A549 (cell line): ENCODE results near the gene GM2A. TPM values are rescaled to one million over a fixed set of nuclear protein-coding genes. Genes with fewer than 3 reads are reported as not detected.

Experiments
- ATAC-seq, 2 experiments: fragments of 200-7000 bp in 1 of 2; fragments of >200 bp in 1 of 2; cut with Nextera tagmentation in 1 of 2; cut with Tn5 transposase in 1 of 2; 3 replicates each; pipeline versions ENCODE4 v1.8.0 to v1.9.1; 2018 to 2020; ENCODE audit warnings: mild to moderate bottlenecking in 1 of 2, moderate library complexity in 1 of 2
- CTCF ChIA-PET: fragments of 300-600 bp; sonication (Branson Sonifier 250); formaldehyde crosslinking; extraction: SDS; loops from one replicate; lab custom pipeline; 2021; ENCODE audit warnings: antibody characterized with exemption, inconsistent platforms; lab: Yijun Ruan, JAX
- POLR2A ChIA-PET: fragments of 350-600 bp; formaldehyde crosslinking; extraction: SDS; loops from one replicate; lab custom pipeline; 2021; ENCODE audit warnings: antibody characterized with exemption, inconsistent platforms; lab: Yijun Ruan, JAX
- DNase-seq, 2 experiments: peaks; one replicate each; pipeline versions ENCODE4 v3.0.0 to v3.0.0-alpha.2; 2011 to 2016; ENCODE audit warnings: low read depth in 1 of 2, low spot score in 1 of 2
- FAIRE-seq: peaks from 2 replicates; lab custom pipeline; 2011; peaks lifted over from hg19 to GRCh38; lab: Jason Lieb, UNC
- H3K27ac ChIP-seq, 2 experiments: fragments of >200 bp; sonication (Bioruptor Twin); formaldehyde crosslinking; 3 replicates each; pipeline ENCODE4 v1.5.1; 2016 to 2017
- H3K4me1 ChIP-seq: fragments of >200 bp; sonication (Bioruptor Twin); formaldehyde crosslinking; 3 replicates; pipeline ENCODE4 v1.6.1; 2016
- H3K4me2 ChIP-seq: fragments of >200 bp; sonication (Bioruptor Twin); formaldehyde crosslinking; 3 replicates; pipeline ENCODE4 v1.6.1; 2016
- H3K4me3 ChIP-seq: fragments of >200 bp; sonication (Bioruptor Twin); formaldehyde crosslinking; 3 replicates; pipeline ENCODE4 v1.5.1; 2016
- H3K9me3 ChIP-seq: fragments of >200 bp; sonication (Bioruptor Twin); formaldehyde crosslinking; 3 replicates; pipeline ENCODE4 v1.6.1; 2016
- BCL3 ChIP-seq: fragments of >200 bp; sonication (Bioruptor Twin); formaldehyde crosslinking; IDR thresholded peaks from 3 replicates; pipeline ENCODE4 v1.6.1; 2016
- CBX8 ChIP-seq: fragments of 200-600 bp; sonication (generic); IDR thresholded peaks from 2 replicates; pipeline ENCODE4 v1.6.1; 2016
- CEBPB ChIP-seq, 2 experiments: fragments of >200 bp in 1 of 2; sonication (Bioruptor Twin) in 1 of 2; formaldehyde crosslinking in 1 of 2; IDR thresholded peaks; 2 replicates each; pipeline ENCODE4 v1.6.1; 2012 to 2016
- CHD4 ChIP-seq: fragments of 200-600 bp; sonication (generic); IDR thresholded peaks from 2 replicates; pipeline ENCODE4 v1.6.1; 2016; ENCODE audit warnings: antibody characterized with exemption, mild to moderate bottlenecking, borderline replicate concordance
- ESRRA ChIP-seq: fragments of 150-350 bp; IDR thresholded peaks from 2 replicates; pipeline ENCODE4 v1.6.1; 2014; ENCODE audit warnings: mild to moderate bottlenecking, low read length, borderline replicate concordance
- HEYL ChIP-seq: fragments of 250-450 bp; sonication (Bioruptor Pico); IDR thresholded peaks from 2 replicates; pipeline ENCODE4 v1.8.0; 2021; ENCODE audit warnings: mild to moderate bottlenecking, moderate library complexity
- HOXA7 ChIP-seq: fragments of 250-450 bp; sonication (Bioruptor Pico); IDR thresholded peaks from 2 replicates; pipeline ENCODE4 v1.5.0; 2020; ENCODE audit warnings: mild to moderate bottlenecking, moderate library complexity
- HOXB5 ChIP-seq: fragments of 250-450 bp; sonication (Bioruptor Pico); IDR thresholded peaks from 2 replicates; pipeline ENCODE4 v1.5.0; 2020; ENCODE audit warnings: mild to moderate bottlenecking, moderate library complexity
- KDM1A ChIP-seq: fragments of 200-600 bp; sonication (generic); IDR thresholded peaks from 2 replicates; pipeline ENCODE4 v1.6.1; 2016; ENCODE audit warnings: low read depth, mild to moderate bottlenecking
- KDM5A ChIP-seq: fragments of 200-600 bp; sonication (generic); IDR thresholded peaks from 2 replicates; pipeline ENCODE4 v1.6.1; 2016; ENCODE audit warnings: antibody characterized with exemption, mild to moderate bottlenecking
- MAFK ChIP-seq: fragments of 450-650 bp; IDR thresholded peaks from 2 replicates; pipeline ENCODE4 v1.6.1; 2014; ENCODE audit not compliant: partially characterized antibody
- MAZ ChIP-seq: fragments of 150-350 bp; IDR thresholded peaks from 2 replicates; pipeline ENCODE4 v1.6.1; 2014; ENCODE audit warnings: antibody characterized with exemption, low read depth, low read length, borderline replicate concordance
- POLR2A ChIP-seq: IDR thresholded peaks from 2 replicates; pipeline ENCODE4 v1.6.1; 2012; ENCODE audit warnings: mild to moderate bottlenecking, low read length
- RAD21 ChIP-seq, 2 experiments: fragments of >200 bp in 1 of 2; sonication (Bioruptor Twin) in 1 of 2; formaldehyde crosslinking in 1 of 2; IDR thresholded peaks in 1 of 2; conservative IDR thresholded peaks in 1 of 2; 2 replicates in 1 of 2; 3 replicates in 1 of 2; pipeline ENCODE4 v1.6.1; 2012 to 2018; ENCODE audit warnings: inconsistent platforms in 1 of 2
- RARB ChIP-seq: fragments of 250-450 bp; sonication (Bioruptor Pico); IDR thresholded peaks from 2 replicates; pipeline ENCODE4 v1.8.0; 2021; ENCODE audit warnings: mild to moderate bottlenecking, moderate library complexity
- RCOR1 ChIP-seq: fragments of 150-350 bp; IDR thresholded peaks from 2 replicates; pipeline ENCODE4 v1.6.1; 2014; ENCODE audit warnings: antibody characterized with exemption, low read length, low read depth
- REST ChIP-seq: fragments of 200-600 bp; sonication (generic); IDR thresholded peaks from 2 replicates; pipeline ENCODE4 v1.6.1; 2016; ENCODE audit warnings: antibody characterized with exemption, mild to moderate bottlenecking, moderate library complexity
- SMC3 ChIP-seq: fragments of >200 bp; sonication (Bioruptor Twin); formaldehyde crosslinking; IDR thresholded peaks from 3 replicates; pipeline ENCODE4 v1.6.1; 2018; ENCODE audit warnings: inconsistent platforms
- TP53 ChIP-seq: fragments of 250-450 bp; sonication (Bioruptor Pico); IDR thresholded peaks from 2 replicates; pipeline ENCODE4 v1.5.0; 2021; ENCODE audit warnings: mild to moderate bottlenecking, moderate library complexity
- ZFP36 ChIP-seq: fragments of 450-650 bp; IDR thresholded peaks from 2 replicates; pipeline ENCODE4 v1.6.1; 2014; ENCODE audit warnings: borderline replicate concordance; ENCODE audit not compliant: partially characterized antibody
- WGBS: methylation state at CpG from one replicate; pipeline ENCODE4 v1.1.6; 2017; ENCODE audit errors: missing lambda C conversion rate; 5-methylcytosine and 5-hydroxymethylcytosine counted together
- polyA plus RNA-seq, 4 experiments: library from polyadenylated mRNA; depleted of rRNA in 3 of 4; stranded (reverse); fragments of >200 nt; fragmentation: RNase III in 1 of 4; extraction: RNeasy Plus Mini Kit Qiagen cat#74134 plus additional on column Dnase treatment in 1 of 4; gene quantifications; 2 replicates in 3 of 4; 3 replicates in 1 of 4; pipeline ENCODE4 v1.2.3, GENCODE V29; 2011 to 2017
- TF ChIP-seq, protein P1 (sequence below): fragments of 250-450 bp; sonication (Bioruptor Pico); IDR thresholded peaks from 2 replicates; pipeline ENCODE4 v1.5.0; 2020; ENCODE audit warnings: low read depth, mild to moderate bottlenecking, moderate library complexity
- TF ChIP-seq, protein P2 (sequence below): fragments of >200 bp; sonication (Bioruptor Twin); formaldehyde crosslinking; IDR thresholded peaks from 3 replicates; pipeline ENCODE4 v1.5.1; 2016

GM2A gene
- polyA plus RNA-seq, 2 of the 4 experiments (the other 2 are of a cell fraction): 9.6 to 17.4 TPM

DNA sequence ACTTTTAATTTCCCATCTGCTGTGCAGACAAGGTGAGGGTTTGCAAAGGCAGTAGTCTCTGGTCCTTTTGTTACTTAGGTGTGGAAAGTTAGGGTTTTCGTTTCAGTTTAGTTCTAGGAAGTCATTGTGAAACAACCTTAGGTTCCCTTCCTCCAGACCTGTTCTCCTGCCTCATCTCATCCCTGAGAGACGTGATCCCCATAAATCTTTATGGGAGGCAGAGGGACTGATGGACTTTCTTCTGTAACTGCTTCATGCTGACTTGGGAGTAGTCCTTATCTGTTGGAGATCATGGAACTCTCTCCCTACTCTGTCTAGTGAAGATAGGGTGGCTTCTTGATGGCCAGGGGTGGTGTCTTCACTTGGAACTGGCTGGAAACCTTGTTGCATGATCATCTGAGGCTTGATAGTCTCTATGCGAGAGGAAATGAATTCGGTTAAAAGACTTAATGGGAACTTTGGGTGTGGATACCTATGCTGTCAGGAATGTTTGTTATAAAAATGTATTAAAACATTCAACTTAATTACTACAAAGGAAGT lies 7.2 kb upstream of the GM2A start:
- Histone ChIP-seq H3K4me3 (no peak overlapping the region), H3K9me3 (no peaks in the 10 kb centered on the region), H3K4me1 (no peaks in the 10 kb centered on the region), H3K27ac (no peak overlapping the region), H3K4me2 (no peak overlapping the region)
- CTCF ChIA-PET: no interaction called here
- TF ChIP-seq TP53 (CRISPR knock-in tag): no peak
- TF ChIP-seq HOXB5 (CRISPR knock-in tag): no peak
- TF ChIP-seq RAD21 (conservative IDR thresholded peaks at IDR 0.05 in 1 of 2, IDR thresholded peaks at IDR 0.05 in 1 of 2): no peak
- TF ChIP-seq REST: no peak
- WGBS: 45% methylated on average over 4 of the region's 4 CpGs
- no peak for DNase-seq
- no peak for ATAC-seq
- POLR2A ChIA-PET: no interaction called here
- no peak for FAIRE-seq

DNA sequence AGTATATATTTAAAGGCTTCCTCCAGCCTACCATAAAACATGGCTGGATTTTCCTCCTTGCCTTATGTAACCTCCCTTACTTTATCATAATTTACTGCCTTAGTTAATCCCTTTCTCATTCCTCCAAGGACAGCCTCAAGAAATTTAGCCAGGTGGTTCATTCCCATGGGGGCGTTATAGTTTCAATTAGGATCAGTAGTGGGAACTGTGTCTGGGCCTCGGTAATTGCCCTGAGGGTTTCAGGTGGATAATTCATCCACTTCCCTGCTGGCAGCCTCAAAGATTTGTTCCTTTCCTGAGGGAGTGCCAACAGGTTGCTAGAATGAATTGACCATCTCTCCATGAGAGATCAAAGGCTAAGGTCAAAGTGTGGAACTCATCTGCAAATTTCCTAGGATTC lies 4.3 kb upstream of the GM2A start:
- Histone ChIP-seq H3K4me3 (no peak overlapping the region), H3K27ac (no peak overlapping the region), H3K4me2 (no peak overlapping the region), H3K4me1 (peaks cover 5% of the 10 kb centered on the region; the same call in 1 of the 3 replicates), H3K9me3 (no peaks in the 10 kb centered on the region)
- ChIA-PET CTCF (interaction anchor here (2.8 kb wide), 1 partner anchor 10 kb away, joined by 7 read pairs; no protein-coding TSS in a partner anchor), POLR2A (no interaction called here)
- 51% methylated on average over 2 of the region's 2 CpGs for WGBS
- DNase-seq (no peak), ATAC-seq (no peak), FAIRE-seq (no peak)
- TF ChIP-seq POLR2A (no peak), RARB (CRISPR knock-in tag) (no peak), KDM5A (no peak), HEYL (CRISPR knock-in tag) (no peak), HOXA7 (CRISPR knock-in tag) (no peak), SMC3 (no peak)

DNA sequence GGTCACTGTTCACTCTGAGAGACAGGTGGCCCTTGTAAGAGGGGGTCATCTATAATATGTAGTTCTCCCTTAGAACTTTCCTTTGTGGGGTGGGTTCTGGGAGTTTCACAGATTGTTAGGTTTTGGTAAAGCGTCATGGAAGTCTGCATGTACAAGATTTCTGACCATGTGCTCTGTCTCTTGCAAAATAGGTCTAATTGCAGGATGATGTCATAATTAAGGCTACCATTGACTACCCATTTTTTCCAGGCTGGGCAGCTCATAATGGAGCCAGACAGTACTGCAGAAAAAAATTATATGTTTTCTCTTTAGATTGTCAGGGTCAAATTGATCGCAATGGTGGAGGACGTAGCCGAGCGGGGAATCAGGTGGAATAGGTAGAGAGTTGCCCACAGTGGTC lies 3.7 kb upstream of the GM2A start:
- FAIRE-seq: no peak
- 94% methylated on average over 5 of the region's 5 CpGs for WGBS
- H3K4me3 ChIP-seq: no peak overlapping the region
- peaks cover 6% of the 10 kb centered on the region; the same call in 1 of the 3 replicates for H3K4me1 ChIP-seq
- POLR2A ChIA-PET: no interaction called here
- H3K27ac ChIP-seq: no peak overlapping the region
- no peak overlapping the region for H3K4me2 ChIP-seq
- ATAC-seq: no peak
- no peak for TF ChIP-seq ZFP36
- no peak for TF ChIP-seq ESRRA
- TF ChIP-seq RCOR1: no peak
- TF ChIP-seq SMC3: no peak
- TF ChIP-seq MAFK: no peak
- TF ChIP-seq CHD4: no peak
- TF ChIP-seq HOXA7 (CRISPR knock-in tag): no peak
- no peak for TF ChIP-seq CEBPB (IDR thresholded peaks at IDR 0.05)
- TF ChIP-seq KDM1A: no peak
- TF ChIP-seq POLR2A: no peak
- TF ChIP-seq CBX8: no peak
- TF ChIP-seq, protein P1, sequence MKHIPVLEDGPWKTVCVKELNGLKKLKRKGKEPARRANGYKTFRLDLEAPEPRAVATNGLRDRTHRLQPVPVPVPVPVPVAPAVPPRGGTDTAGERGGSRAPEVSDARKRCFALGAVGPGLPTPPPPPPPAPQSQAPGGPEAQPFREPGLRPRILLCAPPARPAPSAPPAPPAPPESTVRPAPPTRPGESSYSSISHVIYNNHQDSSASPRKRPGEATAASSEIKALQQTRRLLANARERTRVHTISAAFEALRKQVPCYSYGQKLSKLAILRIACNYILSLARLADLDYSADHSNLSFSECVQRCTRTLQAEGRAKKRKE (CRISPR knock-in tag): no peak
- TF ChIP-seq BCL3: no peak
- no peak for TF ChIP-seq TP53 (CRISPR knock-in tag)
- no peak for TF ChIP-seq MAZ
- no peak for TF ChIP-seq KDM5A
- TF ChIP-seq, protein P2, sequence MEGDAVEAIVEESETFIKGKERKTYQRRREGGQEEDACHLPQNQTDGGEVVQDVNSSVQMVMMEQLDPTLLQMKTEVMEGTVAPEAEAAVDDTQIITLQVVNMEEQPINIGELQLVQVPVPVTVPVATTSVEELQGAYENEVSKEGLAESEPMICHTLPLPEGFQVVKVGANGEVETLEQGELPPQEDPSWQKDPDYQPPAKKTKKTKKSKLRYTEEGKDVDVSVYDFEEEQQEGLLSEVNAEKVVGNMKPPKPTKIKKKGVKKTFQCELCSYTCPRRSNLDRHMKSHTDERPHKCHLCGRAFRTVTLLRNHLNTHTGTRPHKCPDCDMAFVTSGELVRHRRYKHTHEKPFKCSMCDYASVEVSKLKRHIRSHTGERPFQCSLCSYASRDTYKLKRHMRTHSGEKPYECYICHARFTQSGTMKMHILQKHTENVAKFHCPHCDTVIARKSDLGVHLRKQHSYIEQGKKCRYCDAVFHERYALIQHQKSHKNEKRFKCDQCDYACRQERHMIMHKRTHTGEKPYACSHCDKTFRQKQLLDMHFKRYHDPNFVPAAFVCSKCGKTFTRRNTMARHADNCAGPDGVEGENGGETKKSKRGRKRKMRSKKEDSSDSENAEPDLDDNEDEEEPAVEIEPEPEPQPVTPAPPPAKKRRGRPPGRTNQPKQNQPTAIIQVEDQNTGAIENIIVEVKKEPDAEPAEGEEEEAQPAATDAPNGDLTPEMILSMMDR: no peak
- DNase-seq: no peak
- CTCF ChIA-PET: interaction anchor here (2.8 kb wide), 1 partner anchor 11 kb away, joined by 7 read pairs; no protein-coding TSS in a partner anchor
- no peaks in the 10 kb centered on the region for H3K9me3 ChIP-seq
